ENCODE measurements around the gene LOC101059915.
"Not testable (repeated sequence)": the region's sequence is repeated elsewhere in the genome, so short reads cannot be mapped to it uniquely, and the experiment has no call there.

The LOC101059915 gene

GRCh38 chrX:71660562-71661416 is 6.6 kb upstream of the LOC101059915 start:
- Mint-ChIP-seq H3K36me3 (ENCODE audit: low read depth) (no peaks in the 10 kb centered on the region), H3K27ac (no peak overlapping the region), H3K27me3 (ENCODE audit: insufficient read depth) (no peaks in the 10 kb centered on the region), H3K9me3 (peaks cover 79% of the 10 kb centered on the region), H3K4me1 (no peaks in the 10 kb centered on the region), H3K4me3 (no peak overlapping the region)
- Histone ChIP-seq H3K27ac (ENCODE audit: low read depth, low read length) (no peak overlapping the region), H3K9ac (ENCODE audit: extremely low read depth, low read length, poor library complexity, severe bottlenecking) (no peak overlapping the region), H3K36me3 (ENCODE audit: control insufficient read depth, insufficient read depth, low read length) (no peaks in the 10 kb centered on the region), H3K4me3 (ENCODE audit: low read length) (no peak overlapping the region), H3K9me3 (ENCODE audit: control insufficient read depth, low read length) (no peaks in the 10 kb centered on the region), H3K27me3 (ENCODE audit: control insufficient read depth, insufficient read depth, low read length, poor library complexity, severe bottlenecking) (no peaks in the 10 kb centered on the region), H3K4me1 (ENCODE audit: control insufficient read depth, insufficient read depth, low read length) (no peaks in the 10 kb centered on the region)
- 90 to 100% methylated on average over 2 to 15 of the region's 22 CpGs for WGBS, 2 experiments (ENCODE audit: insufficient coverage in 1 of 2, insufficient read length in 1 of 2)
- no peak for TF ChIP-seq CTCF (conservative IDR thresholded peaks at IDR 0.05)
- no peak for DNase-seq

DNA sequence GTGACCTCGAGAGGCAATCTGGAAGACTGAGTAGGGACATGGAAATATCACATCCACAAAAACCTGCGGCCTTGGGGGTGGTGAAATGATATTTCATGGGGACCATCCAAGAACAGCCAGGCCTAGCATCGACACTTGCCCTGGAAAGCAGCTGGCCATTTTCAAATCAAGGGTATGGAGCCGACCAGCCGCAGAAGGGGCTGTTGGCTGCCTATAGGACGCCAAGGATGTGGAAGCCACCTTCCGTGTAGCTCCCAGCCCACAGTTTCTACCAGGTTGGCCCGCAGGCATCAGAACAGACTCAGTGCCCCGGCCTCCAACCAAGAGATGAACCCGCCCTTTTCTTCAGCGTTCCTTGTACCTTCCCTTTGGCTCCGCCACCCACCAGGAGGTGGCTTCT is 5.4 kb upstream of the LOC101059915 start:
- 87 to 95% methylated on average over 3 to 12 of the region's 12 CpGs for WGBS, 2 experiments (ENCODE audit: insufficient coverage in 1 of 2, insufficient read length in 1 of 2)
- Histone ChIP-seq H3K27me3 (ENCODE audit: control insufficient read depth, insufficient read depth, low read length, poor library complexity, severe bottlenecking) (no peaks in the 10 kb centered on the region), H3K4me1 (ENCODE audit: control insufficient read depth, insufficient read depth, low read length) (no peaks in the 10 kb centered on the region), H3K9ac (ENCODE audit: extremely low read depth, low read length, poor library complexity, severe bottlenecking) (no peak overlapping the region), H3K4me3 (ENCODE audit: low read length) (no peak overlapping the region), H3K36me3 (ENCODE audit: control insufficient read depth, insufficient read depth, low read length) (no peaks in the 10 kb centered on the region), H3K9me3 (ENCODE audit: control insufficient read depth, low read length) (no peaks in the 10 kb centered on the region), H3K27ac (ENCODE audit: low read depth, low read length) (no peak overlapping the region)
- no peaks in the 10 kb centered on the region for H3K4me1 Mint-ChIP-seq
- no peak for DNase-seq
- H3K4me3 Mint-ChIP-seq: no peak overlapping the region
- TF ChIP-seq CTCF (conservative IDR thresholded peaks at IDR 0.05): no peak
- H3K27ac Mint-ChIP-seq: no peak overlapping the region
- H3K9me3 Mint-ChIP-seq: peaks cover 76% of the 10 kb centered on the region
- H3K36me3 Mint-ChIP-seq (ENCODE audit: low read depth): no peaks in the 10 kb centered on the region
- no peaks in the 10 kb centered on the region for H3K27me3 Mint-ChIP-seq (ENCODE audit: insufficient read depth)

DNA sequence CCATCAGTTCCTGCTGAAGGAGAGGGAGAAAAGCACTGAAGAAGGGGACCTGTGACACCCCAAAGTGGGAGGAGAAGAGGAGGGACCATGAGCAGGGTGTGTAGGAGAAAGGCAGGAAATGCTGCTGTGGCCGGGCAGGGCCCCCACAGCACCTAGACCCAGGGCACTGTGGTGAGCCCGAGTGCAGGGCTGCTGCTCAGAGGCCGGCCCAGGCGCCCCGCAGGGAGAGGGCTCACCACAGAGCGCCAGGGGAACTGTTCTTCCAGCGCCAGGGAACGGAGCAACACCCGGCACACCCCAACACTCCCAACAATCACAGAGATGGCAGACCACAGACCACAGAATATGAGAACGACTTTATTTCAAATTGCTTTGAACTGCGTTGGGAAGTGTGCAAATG is 4.7 kb upstream of the LOC101059915 start:
- not testable (repeated sequence) for H3K9ac ChIP-seq (ENCODE audit: extremely low read depth, low read length, poor library complexity, severe bottlenecking); DNase-seq; H3K36me3 Mint-ChIP-seq (ENCODE audit: low read depth)

GRCh38 chrX:71663238-71663637 is 4.1 kb upstream of the LOC101059915 start:
- not testable (repeated sequence) for H3K27ac ChIP-seq (ENCODE audit: low read depth, low read length); H3K9me3 ChIP-seq (ENCODE audit: control insufficient read depth, low read length); H3K27me3 ChIP-seq (ENCODE audit: control insufficient read depth, insufficient read depth, low read length, poor library complexity, severe bottlenecking); H3K36me3 ChIP-seq (ENCODE audit: control insufficient read depth, insufficient read depth, low read length); H3K4me1 Mint-ChIP-seq; H3K9ac ChIP-seq (ENCODE audit: extremely low read depth, low read length, poor library complexity, severe bottlenecking); H3K36me3 Mint-ChIP-seq (ENCODE audit: low read depth); H3K4me3 Mint-ChIP-seq; H3K4me1 ChIP-seq (ENCODE audit: control insufficient read depth, insufficient read depth, low read length); H3K4me3 ChIP-seq (ENCODE audit: low read length); H3K27me3 Mint-ChIP-seq (ENCODE audit: insufficient read depth); H3K27ac Mint-ChIP-seq; DNase-seq
- 88 to 91% methylated on average over 2 to 7 of the region's 8 CpGs for WGBS, 2 experiments (ENCODE audit: insufficient coverage in 1 of 2, insufficient read length in 1 of 2)
- peaks cover 71% of the 10 kb centered on the region for H3K9me3 Mint-ChIP-seq

More for the DNA sequence above, 4.7 kb upstream of the LOC101059915 start:
- H3K9me3 ChIP-seq (ENCODE audit: control insufficient read depth, low read length); H3K27ac ChIP-seq (ENCODE audit: low read depth, low read length); H3K4me1 Mint-ChIP-seq; H3K4me3 Mint-ChIP-seq; H3K36me3 ChIP-seq (ENCODE audit: control insufficient read depth, insufficient read depth, low read length); H3K27ac Mint-ChIP-seq; H3K27me3 ChIP-seq (ENCODE audit: control insufficient read depth, insufficient read depth, low read length, poor library complexity, severe bottlenecking); H3K4me1 ChIP-seq (ENCODE audit: control insufficient read depth, insufficient read depth, low read length); H3K4me3 ChIP-seq (ENCODE audit: low read length); H3K27me3 Mint-ChIP-seq (ENCODE audit: insufficient read depth): not testable (repeated sequence)
- WGBS, 2 experiments (ENCODE audit: insufficient coverage in 1 of 2, insufficient read length in 1 of 2): 76 to 88% methylated on average over 2 to 9 of the region's 11 CpGs
- H3K9me3 Mint-ChIP-seq: peaks cover 76% of the 10 kb centered on the region
